GM21717 (cell line): ENCODE measurements around the gene MED27.

Source experiments
- ATAC-seq: cut with Tn5 transposase; IDR thresholded peaks from one replicate; pipeline ENCODE4 v1.9.1; 2021; ENCODE audit warnings: mild to moderate bottlenecking, moderate library complexity; ENCODE audit not compliant: unreplicated experiment

Gene MED27

DNA sequence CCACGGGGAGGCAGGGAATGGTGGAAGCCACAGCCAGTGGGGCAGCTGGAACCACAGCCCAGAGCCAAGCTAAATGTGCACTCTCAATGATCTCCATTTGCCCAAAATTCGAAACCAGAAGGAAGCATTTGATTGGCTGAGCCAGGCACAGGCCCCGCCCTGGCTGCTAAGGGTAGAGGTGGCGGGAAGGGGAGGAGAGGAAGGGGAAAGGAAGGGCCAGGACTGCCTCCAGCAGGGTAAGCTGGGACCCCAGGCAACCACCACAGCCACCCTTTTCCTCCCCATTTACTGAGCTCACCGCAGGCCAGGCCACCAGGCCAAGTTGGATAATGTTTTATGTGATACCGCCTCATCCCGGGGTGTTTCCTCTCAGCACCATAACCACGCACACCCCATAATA lies 239.4 kb downstream of the MED27 start:
- no peak for ATAC-seq

DNA sequence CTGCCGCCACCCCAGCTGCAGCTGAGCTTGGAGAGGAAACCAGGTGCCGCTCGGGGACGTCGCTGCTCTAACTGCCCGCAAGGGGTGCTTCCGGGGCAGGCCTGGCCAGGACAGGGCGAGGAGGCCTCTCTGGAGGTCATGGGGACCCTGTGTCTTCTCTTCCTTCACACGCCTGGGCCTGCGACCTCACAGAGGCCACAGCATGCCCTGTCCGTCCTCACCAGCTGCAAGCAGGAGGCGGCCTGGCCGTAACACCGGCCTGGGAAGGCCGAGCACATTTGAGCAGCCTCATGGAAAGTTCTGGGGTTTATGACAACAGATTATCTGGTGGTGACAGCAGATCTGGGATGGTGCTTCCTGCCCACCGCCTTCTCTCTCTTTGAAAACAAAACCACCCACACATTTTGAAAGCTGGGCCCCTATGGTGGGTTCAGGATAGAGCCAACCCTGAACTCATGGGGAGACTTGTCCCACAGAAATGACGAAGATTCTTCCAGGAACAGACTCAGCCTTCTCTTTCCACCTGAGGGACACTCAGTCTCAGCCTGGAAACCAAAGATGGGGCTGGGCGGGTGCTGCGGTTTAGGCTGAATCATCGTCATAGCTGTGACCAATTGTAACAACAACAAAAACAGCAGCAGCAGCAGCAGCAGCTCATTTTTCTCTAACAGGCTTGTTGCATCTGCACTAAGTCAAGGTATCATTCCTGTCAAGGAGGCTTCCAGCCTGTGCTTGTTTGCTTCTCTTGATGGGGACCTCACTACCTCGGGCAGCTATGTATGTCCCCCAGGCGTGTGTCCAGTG lies 240.2 kb downstream of the MED27 start:
- ATAC-seq, result no peak

DNA sequence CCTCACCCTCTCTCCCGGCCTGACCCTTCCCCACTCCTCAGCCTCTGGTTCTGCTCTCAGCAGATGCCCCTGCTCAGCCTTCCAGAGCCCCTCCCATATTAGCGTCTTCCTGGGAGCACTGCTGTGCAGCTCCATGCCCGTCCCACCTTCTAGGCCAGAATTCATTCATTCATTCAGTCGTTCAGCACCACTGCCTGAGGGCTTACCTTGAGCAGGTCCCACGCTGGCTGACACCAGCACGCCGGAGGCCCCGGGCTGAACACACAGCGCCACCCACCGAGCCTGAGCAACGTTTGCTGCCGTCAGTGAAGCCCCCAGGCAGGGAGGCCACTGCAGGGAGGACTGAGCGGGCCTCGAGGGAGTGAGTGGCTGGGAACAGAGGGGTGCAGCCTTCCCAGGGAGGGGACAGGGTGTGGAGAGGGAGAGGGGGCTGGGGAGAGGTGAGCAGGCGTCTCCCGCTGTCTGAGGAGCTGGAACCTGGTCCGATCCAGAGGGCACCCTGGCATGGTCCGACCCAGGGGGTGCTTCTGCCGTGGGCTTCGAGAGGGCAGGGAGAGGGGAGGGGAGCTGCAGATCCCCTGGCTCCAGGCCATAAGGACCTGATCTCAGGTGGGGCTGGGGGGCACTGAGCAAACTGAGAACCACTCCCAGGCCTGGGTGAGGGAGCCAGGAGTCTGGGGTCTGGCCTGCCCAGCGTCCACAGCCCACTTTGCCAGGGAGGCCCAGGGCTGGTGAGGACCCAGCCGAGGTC lies 241.0 kb downstream of the MED27 start:
- ATAC-seq, result no peak

DNA sequence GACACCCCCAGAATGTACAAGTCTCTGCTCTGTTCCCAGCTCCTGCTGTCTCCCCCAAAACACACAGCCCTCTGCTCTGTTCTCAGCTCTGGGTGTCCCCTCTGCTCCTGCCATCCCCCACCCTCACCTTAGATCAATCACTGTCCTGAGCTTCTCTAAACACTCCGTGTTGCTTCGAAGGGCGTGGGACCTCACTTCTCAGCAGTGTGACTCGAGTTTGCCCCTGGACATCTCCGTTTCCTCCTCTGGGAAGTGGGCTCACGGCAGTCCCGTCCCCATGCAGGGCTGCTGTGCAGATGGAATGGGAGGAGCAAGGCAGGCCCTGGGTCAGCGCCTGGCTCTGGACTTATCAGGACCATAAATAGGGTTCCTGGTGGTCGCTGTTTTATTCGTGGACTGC lies 241.8 kb downstream of the MED27 start:
- ATAC-seq, result no peak

DNA sequence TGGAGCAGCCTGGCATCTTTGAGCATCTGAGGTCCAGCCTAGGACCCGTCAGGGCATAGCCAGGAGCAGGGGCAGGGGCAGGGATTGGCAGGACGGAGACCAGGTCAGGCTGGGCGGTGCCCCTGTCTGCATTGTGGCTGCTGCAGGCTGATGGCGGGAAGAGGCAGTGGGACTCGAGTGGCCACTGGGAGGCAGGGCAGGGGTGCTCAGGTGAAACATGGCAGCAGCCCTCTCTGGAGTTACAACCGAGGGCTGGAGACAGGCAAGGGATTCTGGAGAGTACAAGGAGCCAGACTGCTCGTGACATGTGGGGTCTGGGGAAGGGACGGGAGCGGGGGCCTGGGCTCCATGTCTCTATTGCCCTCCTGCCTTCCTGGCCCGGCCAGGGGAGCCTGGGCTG lies 242.4 kb downstream of the MED27 start:
- ATAC-seq, result no peak

DNA sequence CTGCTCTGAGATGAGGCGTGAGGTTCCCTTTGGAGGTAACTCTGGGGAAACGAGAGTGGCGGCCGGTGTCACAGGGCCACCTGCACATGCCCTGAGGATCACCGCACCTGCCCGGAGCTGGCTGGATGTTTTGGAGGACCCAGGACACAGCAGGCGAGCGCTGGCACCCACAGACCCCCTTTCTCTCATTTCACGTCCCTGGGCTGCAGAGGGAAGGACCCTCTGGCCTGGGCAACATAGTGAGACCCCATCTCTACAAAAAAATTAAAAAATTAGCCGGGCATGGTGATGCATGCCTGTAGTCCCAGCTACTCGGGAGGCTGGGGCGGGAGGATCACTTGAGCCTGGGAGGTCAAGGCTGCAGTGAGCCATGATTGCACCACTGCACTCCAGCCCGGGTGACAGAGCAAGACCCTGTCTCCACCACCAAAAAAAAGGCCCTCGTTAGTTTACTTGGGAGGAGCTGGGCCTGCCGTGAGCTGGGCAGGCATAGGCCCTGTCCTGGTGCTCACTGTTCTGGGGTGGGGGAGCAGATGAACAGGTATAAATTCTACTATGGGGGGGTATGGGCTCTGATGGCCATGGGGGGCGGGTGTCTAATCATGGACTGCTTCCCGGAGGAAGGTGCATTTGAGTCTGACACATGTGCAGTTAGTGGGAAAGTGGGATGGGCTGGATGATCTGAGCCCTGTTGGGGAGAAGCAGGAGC lies 242.9 kb downstream of the MED27 start:
- ATAC-seq, result no peak

DNA sequence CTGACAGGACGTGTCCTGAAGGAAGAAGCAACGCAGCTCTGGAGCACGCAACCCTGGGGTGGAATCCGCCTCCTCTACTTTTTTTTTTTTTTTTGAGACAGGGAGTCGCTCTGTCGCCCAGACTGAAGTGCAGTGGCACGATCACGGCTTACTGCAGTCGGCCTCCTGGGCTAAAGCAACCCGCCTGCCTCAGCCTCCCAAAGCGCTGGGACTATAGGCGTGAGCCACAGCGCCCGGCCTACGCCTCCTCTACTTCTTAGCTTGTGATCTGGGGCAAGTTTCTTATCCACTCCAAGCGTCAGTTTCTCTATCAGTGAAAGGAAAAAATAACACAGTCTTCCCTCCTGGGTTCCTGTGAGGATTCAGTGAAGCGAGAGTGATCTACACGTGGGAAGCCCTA lies 243.6 kb downstream of the MED27 start:
- ATAC-seq, result no peak

DNA sequence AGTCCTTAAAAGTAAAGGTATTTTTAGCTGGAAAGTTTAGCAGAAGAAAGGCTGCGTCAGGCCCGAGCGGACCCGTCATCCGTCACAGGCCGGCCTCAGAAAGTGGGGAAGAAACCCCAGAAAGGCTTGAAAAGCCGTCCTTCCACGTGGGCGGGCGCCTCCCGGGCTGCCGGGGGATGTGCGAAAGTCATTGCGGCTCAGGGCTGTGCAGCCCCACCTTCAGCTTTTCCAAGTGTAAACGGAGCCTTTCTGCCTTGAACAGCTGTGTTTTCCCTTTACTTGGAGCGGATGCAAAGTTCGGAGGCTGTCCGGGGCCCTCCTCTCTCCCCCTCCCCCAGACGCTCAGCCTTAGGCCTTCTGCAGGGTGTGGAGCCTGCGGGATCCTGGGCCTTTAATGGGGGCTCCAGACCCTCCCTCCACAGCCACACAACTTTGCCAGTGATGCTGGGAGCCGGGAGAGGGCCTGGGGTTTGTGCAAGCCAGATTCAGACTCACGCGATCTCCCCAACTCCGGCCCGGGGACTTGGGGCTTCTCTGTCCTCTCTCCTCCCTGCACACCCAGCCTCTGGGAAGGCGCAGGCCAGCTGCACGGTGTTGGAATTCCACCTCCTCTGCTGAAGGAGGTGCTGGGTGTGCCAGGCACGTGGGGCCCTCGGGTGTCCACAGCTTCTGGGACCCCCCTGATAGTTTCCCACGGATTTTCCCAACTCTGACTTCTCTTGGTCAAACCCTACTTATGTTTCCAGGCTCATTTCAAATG lies 244.3 kb downstream of the MED27 start:
- ATAC-seq, result no peak

DNA sequence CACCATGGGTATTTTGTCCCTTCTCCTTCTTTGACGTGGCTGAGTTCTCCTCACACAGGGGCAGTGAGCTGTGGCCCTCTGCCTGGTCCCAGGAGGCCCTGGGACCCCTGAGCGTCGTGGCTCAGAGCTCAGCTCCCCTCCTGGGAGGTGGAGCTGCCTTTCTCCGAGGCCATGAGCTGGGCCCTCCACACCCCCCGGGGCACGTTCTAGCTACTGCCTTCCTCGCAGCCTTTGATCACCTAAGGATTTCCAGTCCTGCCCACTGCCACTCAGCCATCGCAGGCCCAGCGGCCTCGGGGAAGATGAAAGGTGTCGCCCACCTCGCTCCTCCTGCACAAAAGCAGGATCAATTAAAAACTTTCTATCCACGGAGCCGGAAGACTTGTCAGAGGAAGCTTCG lies 244.9 kb downstream of the MED27 start:
- ATAC-seq, result no peak

DNA sequence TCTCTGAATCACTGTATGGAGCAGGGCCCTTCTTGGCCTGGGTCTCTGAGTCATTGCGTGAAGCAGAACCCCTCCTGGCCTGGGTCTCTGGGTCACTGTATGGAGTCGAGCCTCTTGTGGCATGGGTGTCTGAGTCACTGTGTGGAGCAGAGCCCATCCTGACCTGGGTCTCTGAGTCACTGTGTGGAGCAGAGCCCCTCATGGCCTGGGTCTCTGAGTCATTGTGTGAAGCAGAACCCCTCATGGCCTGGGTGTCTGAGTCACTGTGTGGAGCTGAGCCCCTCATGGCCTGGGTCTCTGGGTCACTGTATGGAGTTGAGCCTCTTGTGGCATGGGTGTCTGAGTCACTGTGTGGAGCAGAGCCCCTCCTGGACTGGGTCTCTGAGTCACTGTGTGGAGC lies 245.8 kb downstream of the MED27 start:
- no peak for ATAC-seq

DNA sequence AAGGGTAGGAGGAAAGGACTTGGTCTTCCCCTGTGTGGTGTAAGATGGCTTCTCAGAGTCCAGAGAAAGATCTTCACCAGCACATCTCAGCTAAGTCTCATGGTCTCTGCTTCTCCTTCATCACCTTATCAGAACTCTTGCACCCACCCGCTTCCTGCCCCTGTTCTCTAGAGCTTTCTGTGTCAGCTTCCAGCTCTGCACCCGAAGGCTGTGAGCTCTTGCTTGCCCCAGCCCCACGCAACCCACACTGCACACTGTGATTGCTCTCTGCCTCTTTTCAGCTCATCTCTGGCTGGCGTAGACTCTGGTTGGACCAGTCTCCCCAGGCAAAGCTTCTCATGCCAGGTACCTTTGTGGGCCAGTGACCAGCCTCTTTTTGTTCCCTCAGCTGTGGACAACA lies 246.6 kb downstream of the MED27 start:
- no peak for ATAC-seq

DNA sequence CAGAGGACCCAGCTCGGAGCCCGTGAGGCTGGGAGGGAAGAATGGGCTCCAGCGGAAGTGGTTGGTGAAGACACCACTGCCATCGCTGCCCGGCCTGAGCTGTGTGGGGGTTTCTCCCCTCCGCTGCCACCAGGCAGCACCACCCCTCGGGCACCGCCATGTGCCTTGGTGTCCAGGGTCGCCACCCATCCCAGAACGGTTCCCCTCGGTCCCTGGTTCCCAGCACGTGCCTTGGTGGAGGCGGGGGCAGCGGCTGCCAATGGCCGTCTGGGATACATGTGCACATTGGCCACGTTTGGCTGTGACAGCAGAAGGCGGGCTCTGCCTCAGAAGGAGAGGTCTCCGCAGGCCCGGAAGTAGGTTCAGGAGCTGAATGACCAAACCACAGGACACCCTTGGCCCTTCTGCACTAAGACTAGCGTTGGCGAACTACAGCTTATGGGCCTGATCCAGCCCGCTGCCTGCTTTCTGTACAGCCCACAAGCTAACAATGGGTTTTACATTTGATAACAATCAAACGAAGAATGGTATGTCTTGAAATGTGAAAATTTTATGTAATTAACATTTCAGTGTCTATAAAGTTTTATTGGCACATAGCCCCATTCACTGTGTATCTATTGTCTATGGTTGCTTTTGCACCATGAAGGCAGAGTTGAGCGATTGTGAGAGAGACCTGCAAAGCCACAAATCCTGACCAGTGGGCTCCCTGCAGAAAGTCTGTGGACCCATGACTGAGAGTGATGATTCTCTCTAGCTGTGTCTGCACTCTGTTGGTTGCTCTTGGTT lies 248.1 kb downstream of the MED27 start:
- ATAC-seq, result no peak

DNA sequence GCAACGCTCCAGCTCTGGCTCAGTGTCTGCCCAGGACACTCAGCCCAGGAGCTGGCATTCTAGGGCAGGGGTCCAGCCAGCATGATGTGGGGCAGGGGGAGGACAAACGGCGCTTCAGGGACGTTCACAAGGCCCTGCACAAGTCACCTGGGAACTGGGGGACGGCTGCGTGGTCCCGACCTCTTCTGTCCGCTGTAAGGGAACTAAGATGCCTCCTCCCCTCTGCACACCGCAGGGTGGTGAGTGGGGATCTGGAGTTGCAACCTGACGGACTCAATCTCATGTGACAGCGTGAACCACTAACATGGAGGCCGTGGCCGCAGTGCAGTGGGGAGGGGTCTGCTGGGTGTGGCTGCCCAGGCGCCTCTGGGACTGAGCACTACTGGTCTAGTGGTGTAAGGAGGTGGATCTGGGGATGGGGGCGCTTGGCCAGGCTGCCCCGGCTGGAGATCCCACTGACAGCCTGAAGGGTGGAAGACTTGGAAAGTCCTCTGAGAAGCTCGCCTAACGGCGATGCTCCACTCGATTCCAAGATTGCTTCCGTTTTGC lies 251.8 kb downstream of the MED27 start:
- no peak for ATAC-seq

DNA sequence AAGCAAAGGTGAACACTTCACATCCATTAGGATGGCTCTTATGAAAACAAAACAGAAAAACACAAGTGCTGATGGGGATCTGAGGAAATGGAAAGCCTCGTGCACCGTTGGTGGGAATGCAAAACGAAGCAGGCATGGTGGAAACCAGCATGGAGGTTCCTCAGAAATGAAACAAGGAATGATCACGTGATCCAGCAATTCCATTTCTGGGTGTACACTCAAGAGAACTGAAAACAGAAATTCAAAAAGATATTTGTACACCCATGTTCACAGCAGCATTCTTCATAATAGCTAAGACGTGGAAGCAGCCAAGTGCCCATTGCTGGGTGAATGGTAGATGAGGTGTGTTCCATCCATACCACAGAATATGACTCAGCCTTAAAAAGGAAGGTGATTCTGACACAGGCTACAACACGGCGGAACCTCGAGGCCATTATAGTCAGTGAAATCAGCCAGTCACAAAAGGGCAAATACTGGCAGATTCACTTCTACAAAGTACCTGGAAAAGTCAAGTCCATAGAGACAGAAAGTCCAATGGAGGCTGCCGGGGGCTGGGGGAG lies 252.6 kb downstream of the MED27 start:
- no peak for ATAC-seq

DNA sequence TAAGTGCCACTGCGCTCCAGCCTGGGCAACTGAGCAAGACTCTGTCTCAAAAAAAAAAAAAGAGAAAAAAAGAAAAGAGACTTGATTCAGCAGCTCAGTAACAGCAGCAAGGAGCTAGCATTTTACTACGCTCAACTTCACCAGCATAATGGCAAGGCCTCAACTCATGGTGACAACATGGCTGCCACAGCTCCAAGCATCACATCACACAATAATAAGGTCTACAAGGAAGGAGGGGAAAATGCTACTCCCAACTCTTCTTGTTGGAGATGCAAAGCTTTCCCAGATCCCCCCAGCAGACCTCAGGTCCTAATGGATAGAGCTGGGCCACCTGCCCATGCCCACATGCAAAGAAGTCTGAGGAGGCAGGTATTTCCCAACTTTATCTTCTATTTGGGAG lies 253.6 kb downstream of the MED27 start:
- no peak for ATAC-seq

DNA sequence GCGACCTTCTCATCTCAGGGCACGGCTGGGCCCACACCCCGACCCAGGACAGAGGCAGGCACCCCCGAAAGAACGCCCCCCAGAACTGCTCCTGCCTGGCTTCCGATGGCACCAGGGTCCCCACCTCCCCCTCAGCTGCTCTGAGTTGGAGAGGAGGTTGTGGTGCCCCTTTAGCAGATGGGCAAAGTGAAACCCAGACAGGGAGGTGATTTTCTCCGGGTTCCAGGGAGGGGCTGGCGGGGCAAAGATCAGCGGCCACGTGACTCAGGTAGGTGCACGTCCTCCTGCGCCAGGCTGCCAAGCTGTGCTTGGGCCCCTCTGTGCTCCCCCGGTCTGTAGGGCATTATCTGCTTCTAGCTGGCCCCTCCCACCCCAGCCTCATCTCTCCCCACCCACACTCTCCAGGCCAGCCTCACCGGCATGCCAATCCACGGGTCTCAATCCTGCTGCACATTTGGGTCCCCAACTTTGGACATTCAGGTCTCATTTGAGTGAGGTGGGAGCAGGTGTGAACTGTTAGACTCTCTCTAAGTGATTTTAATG lies 254.6 kb downstream of the MED27 start:
- no peak for ATAC-seq

DNA sequence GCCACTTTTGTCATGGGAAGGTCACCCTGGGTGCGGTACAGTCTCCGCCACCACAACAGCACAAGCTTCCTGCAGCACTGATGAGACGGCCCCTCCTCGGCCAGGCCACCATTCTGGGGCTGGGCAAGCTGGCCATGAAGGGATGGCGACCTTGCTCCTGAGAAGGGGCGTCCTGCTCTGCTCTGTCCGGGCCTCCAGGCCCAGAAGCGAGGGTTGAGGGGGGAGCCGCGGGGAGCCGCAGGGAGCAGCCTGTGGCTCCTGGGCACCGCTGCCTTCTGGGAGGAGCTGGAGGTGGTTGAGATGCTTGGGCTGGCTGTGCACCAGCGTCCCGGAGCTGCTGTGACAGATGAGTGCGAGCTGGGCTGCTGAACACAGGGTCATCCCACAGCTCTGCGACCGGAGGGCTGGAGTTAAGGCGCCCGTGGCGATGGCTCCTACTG lies 255.5 kb downstream of the MED27 start:
- ATAC-seq, result no peak

DNA sequence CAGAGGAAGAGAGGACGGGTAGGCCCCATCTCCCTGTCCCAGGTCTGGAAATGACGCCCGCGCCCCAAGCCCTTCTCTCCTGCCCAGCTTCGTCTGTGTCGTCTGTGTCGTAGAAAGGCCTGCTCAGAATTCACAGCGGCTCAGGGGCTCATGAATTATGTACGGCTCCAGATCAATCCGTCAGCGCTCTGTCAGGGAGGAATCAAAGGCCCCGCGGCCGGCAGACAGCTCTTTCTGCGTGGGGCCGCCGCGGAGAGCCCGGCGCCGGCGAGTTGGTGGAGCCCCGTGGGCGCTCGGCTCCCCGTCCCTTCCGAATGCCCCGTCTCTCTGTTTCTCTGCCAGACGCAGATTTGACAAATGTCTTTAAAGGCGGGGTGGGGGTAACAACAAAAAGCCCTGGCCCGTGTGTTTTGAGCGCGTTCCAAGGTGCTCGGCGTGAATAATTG lies 255.9 kb downstream of the MED27 start:
- ATAC-seq, result no peak

DNA sequence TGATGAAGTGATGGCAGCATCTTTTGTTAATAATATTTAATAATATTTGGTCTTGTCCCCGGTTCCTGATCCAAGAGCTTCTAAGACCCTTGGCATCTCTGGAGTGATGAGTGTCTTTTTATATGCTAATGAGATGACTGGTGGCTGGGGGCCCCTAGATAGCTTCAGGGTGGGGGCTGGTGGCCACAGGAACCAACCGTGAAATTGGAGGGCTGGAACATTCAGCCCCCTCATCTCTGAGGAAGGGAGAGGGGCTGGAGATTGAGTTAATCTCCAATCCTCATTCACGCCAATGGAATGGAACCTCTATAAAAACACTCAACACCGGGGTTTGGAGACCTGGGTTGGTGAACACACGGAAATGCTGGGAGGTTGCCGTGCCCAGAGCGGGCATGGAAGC lies 261.6 kb downstream of the MED27 start:
- ATAC-seq, result no peak
